ENCODE results near the gene DOCK1. TPM values are rescaled to one million over a fixed set of nuclear protein-coding genes. Genes with fewer than 3 reads are reported as not detected.

DOCK1 gene
- total RNA-seq, 2 donors from 2014 or later: 1.1 TPM

DNA sequence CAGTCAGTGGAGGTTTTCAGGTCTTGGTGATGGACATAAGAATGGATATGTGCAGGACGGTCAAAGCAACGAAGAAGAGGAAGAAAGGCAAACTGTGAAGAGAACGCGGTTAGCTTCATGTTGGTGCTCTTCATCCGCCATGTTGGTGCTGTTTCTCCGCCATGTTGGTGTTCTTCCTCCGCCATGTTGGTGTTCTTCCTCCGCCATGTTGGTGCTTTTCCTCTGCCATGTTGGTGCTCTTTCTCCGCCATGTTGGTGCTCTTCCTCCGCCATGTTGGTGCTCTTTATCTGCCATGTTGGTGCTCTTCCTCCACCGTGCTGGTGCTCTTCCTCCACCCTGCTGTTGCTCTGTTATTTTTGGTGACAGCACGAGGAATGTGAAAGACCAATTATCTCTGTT is 95.4 kb downstream of the DOCK1 start:
- H3K27ac Mint-ChIP-seq: no peak overlapping the region
- peaks cover 10 to 14% of the 10 kb centered on the region in 2 donors for H3K9me3 Mint-ChIP-seq
- DNase-seq (ENCODE audit: low spot score in 2 of 2) (no peak), ATAC-seq (no peak)
- peaks cover 4 to 7% of the 10 kb centered on the region in 2 donors for H3K36me3 Mint-ChIP-seq

GRCh38 chr10:127003032-127003685 is 97.9 kb downstream of the DOCK1 start:
- ATAC-seq (no peak), DNase-seq (ENCODE audit: low spot score in 2 of 2) (no peak)
- peaks cover 4 to 7% of the 10 kb centered on the region in 2 donors for H3K36me3 Mint-ChIP-seq

DNA sequence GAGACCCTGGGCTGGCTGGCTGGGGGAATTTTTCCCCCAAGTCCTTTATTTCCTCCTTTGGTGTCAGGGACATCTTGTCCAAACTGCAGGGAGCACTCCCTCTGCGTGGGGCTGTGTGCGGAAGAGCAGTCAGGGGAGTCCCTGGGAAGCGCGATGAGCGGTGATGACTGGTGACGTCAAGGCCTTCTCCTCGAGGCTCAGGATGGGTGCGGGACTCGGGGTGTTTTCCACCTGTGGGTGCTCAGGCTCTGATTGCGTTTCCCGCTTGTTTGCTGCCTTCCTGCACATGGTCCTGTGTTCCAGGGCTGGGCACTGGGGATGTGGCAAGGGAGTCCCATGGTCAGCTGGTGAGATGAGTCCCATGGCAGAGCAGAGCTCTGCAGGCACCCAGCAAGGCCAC is 101.2 kb downstream of the DOCK1 start:
- DNase-seq (ENCODE audit: low spot score in 2 of 2) (no peak), ATAC-seq (no peak)
- H3K27ac Mint-ChIP-seq: no peak overlapping the region
- no peaks in the 10 kb centered on the region for H3K36me3 Mint-ChIP-seq
- peaks cover under 1 to 5% of the 10 kb centered on the region in 2 donors for H3K9me3 Mint-ChIP-seq

More at GRCh38 chr10:127003032-127003685, 97.9 kb downstream of the DOCK1 start:
- Mint-ChIP-seq H3K9me3 (peaks cover 10 to 14% of the 10 kb centered on the region in 2 donors), H3K27ac (no peak overlapping the region)

DNA sequence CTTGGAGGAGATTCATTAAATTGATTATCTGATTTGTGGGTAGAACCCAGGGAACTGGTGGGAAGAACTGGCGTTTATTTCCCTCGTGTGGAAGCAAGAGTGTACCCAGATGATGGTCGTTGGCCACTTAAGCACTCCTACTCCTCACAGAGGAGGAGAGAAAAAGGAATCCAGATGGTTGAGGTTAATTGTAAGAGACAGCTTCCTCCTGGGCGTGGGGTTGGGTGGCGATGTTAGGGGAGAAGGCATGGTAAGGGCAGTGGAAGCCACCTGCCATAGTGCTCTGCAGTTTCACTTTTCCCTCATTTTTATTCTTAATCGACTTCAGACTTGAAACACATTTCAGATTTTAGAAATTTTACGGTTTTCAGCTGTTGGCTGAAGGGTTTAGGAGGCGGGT is 104.1 kb downstream of the DOCK1 start:
- H3K9me3 Mint-ChIP-seq: no peaks in the 10 kb centered on the region
- no peak for DNase-seq (ENCODE audit: low spot score in 2 of 2)
- H3K36me3 Mint-ChIP-seq: no peaks in the 10 kb centered on the region
- no peak overlapping the region for H3K27ac Mint-ChIP-seq
- ATAC-seq: no peak

- no peak for DNase-seq (ENCODE audit: low spot score in 2 of 2)
- no peaks in the 10 kb centered on the region for H3K9me3 Mint-ChIP-seq
- H3K27ac Mint-ChIP-seq: no peak overlapping the region
- H3K36me3 Mint-ChIP-seq: no peaks in the 10 kb centered on the region
- no peak for ATAC-seq
Measured at GRCh38 chr10:127011174-127011573, 105.9 kb downstream of the DOCK1 start.

- H3K36me3 Mint-ChIP-seq: no peaks in the 10 kb centered on the region
- H3K9me3 Mint-ChIP-seq: no peaks in the 10 kb centered on the region
- H3K27ac Mint-ChIP-seq: no peak overlapping the region
- ATAC-seq: no peak
- DNase-seq (ENCODE audit: low spot score in 2 of 2): no peak
Measured at GRCh38 chr10:127012071-127012768, 107.0 kb downstream of the DOCK1 start.

- Mint-ChIP-seq H3K36me3 (no peaks in the 10 kb centered on the region), H3K27ac (no peak overlapping the region), H3K9me3 (no peaks in the 10 kb centered on the region)
- ATAC-seq: no peak
- DNase-seq (ENCODE audit: low spot score in 2 of 2): no peak
Measured at GRCh38 chr10:127012769-127013152, 107.5 kb downstream of the DOCK1 start.

GRCh38 chr10:127013211-127013656 is 108.0 kb downstream of the DOCK1 start:
- H3K9me3 Mint-ChIP-seq: no peaks in the 10 kb centered on the region
- no peaks in the 10 kb centered on the region for H3K36me3 Mint-ChIP-seq
- DNase-seq (ENCODE audit: low spot score in 2 of 2) (no peak), ATAC-seq (no peak)
- no peak overlapping the region for H3K27ac Mint-ChIP-seq

- H3K9me3 Mint-ChIP-seq: no peaks in the 10 kb centered on the region
- no peak overlapping the region for H3K27ac Mint-ChIP-seq
- H3K36me3 Mint-ChIP-seq: no peaks in the 10 kb centered on the region
- ATAC-seq (no peak), DNase-seq (ENCODE audit: low spot score in 2 of 2) (no peak)
Measured at GRCh38 chr10:127013691-127014473, 108.7 kb downstream of the DOCK1 start.

DNA sequence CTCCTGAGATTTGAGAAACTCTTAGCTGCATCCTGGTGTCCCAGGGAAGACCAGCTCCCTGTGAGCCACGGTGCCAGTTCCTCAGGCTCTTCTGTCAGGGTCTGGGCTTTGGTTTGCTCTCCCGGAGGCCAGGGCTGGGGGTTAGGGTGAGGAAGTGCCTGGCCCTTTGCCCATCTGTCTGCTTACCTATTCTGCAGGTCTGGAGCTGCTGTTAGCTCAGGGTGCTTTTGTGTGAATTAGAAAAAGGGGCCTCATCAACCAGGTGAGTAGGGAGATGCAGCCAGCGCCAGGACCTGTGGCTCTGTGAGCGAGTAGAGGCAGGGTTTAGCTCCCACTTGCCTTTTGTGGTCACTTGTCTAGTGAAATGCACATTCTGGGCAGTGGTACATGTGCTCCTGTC is 109.4 kb downstream of the DOCK1 start:
- DNase-seq (ENCODE audit: low spot score in 2 of 2) (no peak), ATAC-seq (no peak)
- Mint-ChIP-seq H3K9me3 (no peaks in the 10 kb centered on the region), H3K36me3 (no peaks in the 10 kb centered on the region), H3K27ac (no peak overlapping the region)

GRCh38 chr10:127015373-127015772 is 110.1 kb downstream of the DOCK1 start:
- H3K9me3 Mint-ChIP-seq: no peaks in the 10 kb centered on the region
- DNase-seq (ENCODE audit: low spot score in 2 of 2) (no peak), ATAC-seq (no peak)
- H3K36me3 Mint-ChIP-seq: no peaks in the 10 kb centered on the region
- H3K27ac Mint-ChIP-seq: no peak overlapping the region

GRCh38 chr10:127016331-127016730 is 111.1 kb downstream of the DOCK1 start:
- Mint-ChIP-seq H3K9me3 (no peaks in the 10 kb centered on the region), H3K27ac (no peak overlapping the region), H3K36me3 (no peaks in the 10 kb centered on the region)
- DNase-seq (ENCODE audit: low spot score in 2 of 2) (no peak), ATAC-seq (no peak)

DNA sequence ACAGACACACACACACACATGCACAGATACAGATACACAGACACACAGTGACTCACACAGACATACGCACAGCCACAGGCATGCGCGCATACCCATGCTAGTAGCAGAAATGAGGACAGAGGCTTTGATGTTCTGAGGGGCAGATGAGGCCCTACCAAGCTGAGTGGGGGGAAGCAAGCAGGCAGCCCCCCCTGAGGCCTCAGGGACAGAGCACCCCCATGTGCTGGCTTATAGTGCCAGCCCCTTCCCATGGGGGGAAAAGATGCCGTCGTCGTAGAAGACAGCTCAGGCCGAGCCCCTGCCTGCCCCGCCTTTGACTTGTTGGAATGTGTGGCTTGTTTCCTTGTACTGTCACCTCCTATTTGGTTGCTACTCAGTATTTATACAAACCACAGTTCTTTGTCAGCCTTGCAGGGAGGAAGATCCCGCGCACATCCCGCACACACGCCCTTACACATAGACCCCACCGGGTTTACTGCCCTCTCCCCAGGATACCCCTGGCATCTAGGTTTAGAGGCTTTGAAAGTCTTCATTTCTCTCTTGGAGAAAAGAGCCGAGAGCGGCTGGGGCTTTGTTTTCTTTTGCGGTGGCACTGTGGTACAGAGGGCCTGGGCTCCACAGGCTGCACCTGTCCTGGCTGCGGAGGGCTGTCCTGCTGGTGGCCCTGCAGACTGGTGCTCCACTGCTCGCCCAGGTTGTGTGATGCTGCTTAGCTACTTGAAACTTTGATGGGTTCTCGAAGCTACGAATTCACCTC is 112.5 kb downstream of the DOCK1 start:
- no peak for DNase-seq (ENCODE audit: low spot score in 2 of 2)

DNA sequence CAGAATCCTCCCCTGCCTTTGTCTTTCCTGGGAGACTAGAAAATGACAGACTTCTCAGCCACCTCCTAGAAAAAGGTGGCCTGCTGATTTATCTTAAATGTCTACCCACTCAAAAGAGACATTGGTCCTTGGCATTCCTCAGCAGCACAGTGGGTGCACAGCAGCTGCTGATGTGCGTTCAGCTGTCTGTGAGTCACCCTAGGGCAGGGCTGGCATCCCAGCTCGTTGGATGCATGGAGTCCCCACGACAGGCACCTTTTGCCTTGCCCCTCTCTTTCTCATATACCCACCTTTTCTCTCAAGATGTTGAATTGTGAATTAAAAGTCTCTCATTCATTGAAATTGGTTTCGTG is 113.0 kb downstream of the DOCK1 start:
- ATAC-seq (no peak), DNase-seq (ENCODE audit: low spot score in 2 of 2) (no peak)
- Mint-ChIP-seq H3K36me3 (no peaks in the 10 kb centered on the region), H3K9me3 (no peaks in the 10 kb centered on the region), H3K27ac (no peak overlapping the region)

More for the DNA sequence above, 112.5 kb downstream of the DOCK1 start:
- Mint-ChIP-seq H3K27ac (no peak overlapping the region), H3K9me3 (no peaks in the 10 kb centered on the region), H3K36me3 (no peaks in the 10 kb centered on the region)
- ATAC-seq: no peak

GRCh38 chr10:127018766-127019165 is 113.5 kb downstream of the DOCK1 start:
- Mint-ChIP-seq H3K9me3 (no peaks in the 10 kb centered on the region), H3K27ac (no peak overlapping the region), H3K36me3 (no peaks in the 10 kb centered on the region)
- DNase-seq (ENCODE audit: low spot score in 2 of 2) (no peak), ATAC-seq (no peak)

GRCh38 chr10:127020260-127020659 is 115.0 kb downstream of the DOCK1 start:
- DNase-seq (ENCODE audit: low spot score in 2 of 2): no peak
- ATAC-seq: no peak
- Mint-ChIP-seq H3K27ac (no peak overlapping the region), H3K9me3 (no peaks in the 10 kb centered on the region), H3K36me3 (no peaks in the 10 kb centered on the region)

DNA sequence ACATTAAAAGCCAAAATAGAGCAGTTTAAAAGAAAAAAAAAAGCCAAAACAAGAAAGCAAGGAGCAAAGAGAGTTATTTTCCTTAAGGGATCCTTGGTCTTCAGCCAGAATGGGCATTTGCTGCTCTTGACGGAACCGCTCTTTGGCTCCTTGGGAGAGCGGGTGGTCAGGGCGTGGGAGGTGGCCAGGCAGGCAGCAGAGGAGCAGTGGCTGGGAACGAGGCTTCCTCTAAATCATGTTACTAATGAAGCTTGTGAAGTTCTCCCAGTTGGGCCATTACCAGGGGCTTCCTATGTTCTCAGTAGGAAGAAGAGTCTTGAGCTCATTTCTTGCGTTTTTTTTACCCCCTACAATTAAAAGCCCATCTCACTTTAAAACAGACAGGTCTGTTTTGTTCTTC is 116.6 kb downstream of the DOCK1 start:
- DNase-seq (ENCODE audit: low spot score in 2 of 2) (no peak), ATAC-seq (no peak)
- H3K36me3 Mint-ChIP-seq: no peaks in the 10 kb centered on the region
- H3K27ac Mint-ChIP-seq: no peak overlapping the region
- H3K9me3 Mint-ChIP-seq: no peaks in the 10 kb centered on the region

Data from activated naive CD4-positive, alpha-beta T cell treated with anti-CD3 and anti-CD28 coated beads, Interleukin-2, amount 50 U/mL, for 72 hours (primary cell).